ENCODE data around the gene ZKSCAN1.
"Not testable (repeated sequence)": the region's sequence is repeated elsewhere in the genome, so short reads cannot be mapped to it uniquely, and the experiment has no call there.

ZKSCAN1 gene

GRCh38 chr7:100003711-100004661, 11.4 kb upstream of the ZKSCAN1 start:
- no peak for DNase-seq

- no peak for DNase-seq
Observed at GRCh38 chr7:100007887-100008286, 7.5 kb upstream of the ZKSCAN1 start.

DNA sequence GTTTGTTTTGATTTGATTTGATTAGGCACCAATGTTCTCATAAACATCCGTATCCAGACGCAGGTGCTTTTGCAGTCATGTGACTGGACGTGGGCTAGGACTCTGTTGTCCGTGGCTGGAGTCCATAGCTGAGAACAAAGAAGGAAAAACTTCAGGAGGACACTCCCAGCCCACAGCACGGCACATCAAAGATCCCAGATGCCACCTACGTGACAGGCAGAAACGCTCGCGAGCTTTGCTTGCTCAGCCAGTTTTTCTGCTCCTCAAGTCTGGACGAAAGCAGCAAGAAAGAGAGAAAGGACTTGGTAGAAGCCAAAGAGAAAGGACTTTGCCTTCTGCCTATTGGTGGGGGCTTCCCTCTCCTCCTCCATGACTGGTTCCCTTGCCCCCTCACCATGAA, 6.9 kb upstream of the ZKSCAN1 start:
- no peak for DNase-seq

DNA sequence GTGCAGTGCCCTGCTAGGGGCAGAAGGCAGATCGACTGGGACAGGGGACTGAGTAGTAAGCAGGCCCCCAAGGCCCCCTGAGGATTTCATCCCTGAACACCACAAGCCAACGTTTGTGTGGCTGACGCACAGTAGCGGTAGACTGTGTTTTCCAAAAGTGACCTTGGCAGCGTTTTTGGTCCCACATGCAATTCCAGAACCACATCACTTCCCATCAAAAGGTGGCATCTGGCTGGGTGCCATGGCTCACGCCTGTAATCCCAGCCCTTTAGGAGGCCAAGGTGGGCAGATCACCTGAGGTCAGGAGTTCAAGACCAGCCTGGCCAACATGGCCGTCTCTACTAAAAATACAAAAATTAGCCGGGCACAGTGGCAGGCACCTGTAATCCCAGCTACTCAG, 5.4 kb upstream of the ZKSCAN1 start:
- not testable (repeated sequence) for DNase-seq

DNA sequence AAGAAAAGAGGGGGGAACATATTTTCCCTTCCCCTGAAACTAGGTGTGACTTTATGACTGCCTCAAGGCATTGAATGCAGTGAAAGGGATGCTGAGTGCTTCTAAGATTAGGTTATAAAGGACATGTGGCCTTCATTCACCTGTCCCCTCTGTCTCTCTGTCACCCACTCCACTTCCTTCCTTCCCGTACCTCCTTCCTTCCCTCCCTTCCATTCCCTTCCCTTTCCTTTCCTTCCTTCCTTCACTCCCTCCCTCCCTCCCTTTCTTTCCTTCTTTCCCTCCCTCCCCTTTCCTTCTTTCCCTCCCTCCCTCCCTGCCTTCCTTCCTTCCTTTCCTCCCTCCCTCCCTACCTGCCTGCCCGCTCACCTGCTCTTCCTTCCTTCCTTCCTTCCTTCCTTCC, 4.5 kb upstream of the ZKSCAN1 start:
- no peak for DNase-seq

GRCh38 chr7:100011516-100011915, 3.9 kb upstream of the ZKSCAN1 start:
- DNase-seq = no peak

DNA sequence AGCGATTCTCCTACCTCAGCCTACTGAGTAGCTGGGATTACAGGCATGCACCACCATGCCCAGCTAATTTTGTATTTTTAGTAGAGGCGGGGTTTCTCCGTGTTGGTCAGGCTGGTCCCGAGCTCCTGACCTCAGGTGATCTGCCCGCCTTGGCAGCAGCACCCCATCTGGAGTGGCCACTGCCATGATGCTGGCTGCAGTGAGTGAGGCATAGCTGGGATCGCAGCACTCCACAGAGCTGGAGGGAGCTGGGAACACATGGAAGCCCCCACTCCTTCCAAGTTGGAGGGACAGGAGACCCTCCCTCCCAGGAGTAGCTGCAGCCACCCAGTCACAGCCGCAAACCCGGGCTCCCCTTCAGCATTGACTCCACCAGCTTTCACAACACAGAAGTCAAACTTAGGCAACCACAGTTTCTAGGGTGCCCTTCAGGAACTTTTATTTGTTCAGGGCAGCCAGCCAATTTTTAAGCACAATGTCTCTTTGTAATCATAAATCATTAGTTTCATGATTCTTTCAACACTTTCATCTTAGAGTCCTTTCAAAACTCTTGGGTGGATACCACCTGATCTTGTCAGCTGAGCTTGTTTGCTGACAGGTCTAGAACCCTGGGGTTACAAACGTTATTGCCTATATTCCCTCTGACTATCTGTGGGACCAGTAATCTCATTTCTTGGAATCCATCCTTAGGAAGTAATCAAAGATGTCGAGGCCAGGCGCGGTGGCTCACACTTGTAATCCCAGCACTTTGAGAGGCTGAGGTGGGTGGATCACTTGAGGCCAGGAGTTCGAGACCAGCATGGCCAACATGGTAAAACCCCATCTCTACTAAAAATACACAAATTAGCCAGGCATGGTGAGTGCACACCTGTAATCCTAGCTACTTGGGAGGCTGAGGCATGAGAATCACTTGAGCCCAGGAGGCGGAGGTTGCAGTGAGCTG, 2.7 kb upstream of the ZKSCAN1 start:
- not testable (repeated sequence) for DNase-seq

- DNase-seq = no peak
Observed at GRCh38 chr7:100013328-100013676, 2.1 kb upstream of the ZKSCAN1 start.

DNA sequence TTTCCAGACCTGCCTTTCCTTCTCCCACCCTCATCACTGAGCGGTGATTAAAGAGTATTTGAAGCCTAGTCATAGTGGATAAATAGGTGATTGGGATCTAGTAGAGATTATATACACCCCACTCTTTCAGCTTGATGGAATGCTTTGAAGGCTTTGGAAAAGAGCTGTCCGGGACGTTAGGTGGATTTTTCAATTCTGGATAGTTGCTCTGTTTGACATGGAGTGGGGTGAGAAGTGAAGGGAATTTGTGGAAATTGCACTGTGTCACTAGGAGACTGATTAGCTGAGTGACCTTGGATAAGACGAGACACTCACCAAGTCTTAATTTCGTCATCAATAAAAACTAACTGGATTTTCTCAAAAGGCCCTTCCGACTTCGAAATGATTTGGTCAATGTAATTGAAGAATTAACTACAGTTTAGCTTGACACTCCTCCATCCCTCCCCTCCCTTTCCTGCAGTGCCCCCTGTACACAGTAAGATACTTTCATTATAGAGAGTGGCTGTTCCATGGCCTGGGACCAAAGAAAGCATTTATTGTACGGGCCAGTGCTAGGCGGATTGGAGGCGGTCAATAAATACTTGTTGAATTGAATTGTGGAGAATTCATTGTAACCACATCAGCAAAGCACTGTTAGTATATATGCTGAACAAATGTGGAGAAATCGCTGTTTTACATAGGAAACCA, 962 bp downstream of the ZKSCAN1 start:
- DNase-seq = peak; percentile 56

- no peak for DNase-seq
Observed at GRCh38 chr7:100017300-100017699, 1.9 kb downstream of the ZKSCAN1 start.

- no peak for DNase-seq
Observed at GRCh38 chr7:100017875-100018274, 2.5 kb downstream of the ZKSCAN1 start.

- no peak for DNase-seq
Observed at GRCh38 chr7:100019908-100020307, 4.5 kb downstream of the ZKSCAN1 start.

DNA sequence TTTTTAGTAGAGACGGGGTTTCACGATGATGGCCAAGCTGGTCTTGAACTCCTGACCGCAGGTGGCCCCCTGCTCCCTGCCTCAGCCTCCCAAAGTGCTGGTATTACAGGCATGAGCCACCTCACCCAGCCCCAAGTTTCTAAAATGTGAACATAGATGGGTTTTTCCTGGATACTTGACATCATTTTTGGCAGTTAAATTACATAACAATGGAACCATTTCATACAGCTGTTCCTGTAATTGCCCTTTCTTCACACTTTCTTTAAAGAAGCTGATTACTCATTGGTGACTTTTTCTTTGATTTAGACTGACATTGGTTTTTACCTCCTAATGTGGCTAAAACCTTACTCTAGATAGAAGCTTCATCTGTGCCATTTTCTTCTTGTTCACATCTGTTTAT, 5.9 kb downstream of the ZKSCAN1 start:
- no peak for DNase-seq

DNA sequence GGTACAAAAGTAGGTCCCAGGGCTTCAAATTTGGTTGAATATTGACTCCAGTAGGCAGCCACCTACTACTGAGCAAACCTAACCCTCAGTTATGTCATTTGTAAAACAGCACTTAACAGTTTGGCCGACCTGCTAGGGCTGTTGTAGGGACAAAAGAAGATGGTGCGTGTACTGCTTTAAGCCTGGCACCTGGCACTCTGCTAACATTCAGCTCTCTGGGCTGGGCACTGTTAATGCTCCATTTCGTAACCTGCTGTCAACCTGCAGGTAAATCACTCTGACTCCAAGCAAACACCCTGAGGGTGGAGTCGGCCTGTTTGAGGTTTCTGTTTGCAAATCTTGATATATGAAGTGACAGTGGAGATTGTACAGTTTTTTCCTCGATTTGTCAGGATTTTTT, 7.2 kb downstream of the ZKSCAN1 start:
- no peak for DNase-seq

DNA sequence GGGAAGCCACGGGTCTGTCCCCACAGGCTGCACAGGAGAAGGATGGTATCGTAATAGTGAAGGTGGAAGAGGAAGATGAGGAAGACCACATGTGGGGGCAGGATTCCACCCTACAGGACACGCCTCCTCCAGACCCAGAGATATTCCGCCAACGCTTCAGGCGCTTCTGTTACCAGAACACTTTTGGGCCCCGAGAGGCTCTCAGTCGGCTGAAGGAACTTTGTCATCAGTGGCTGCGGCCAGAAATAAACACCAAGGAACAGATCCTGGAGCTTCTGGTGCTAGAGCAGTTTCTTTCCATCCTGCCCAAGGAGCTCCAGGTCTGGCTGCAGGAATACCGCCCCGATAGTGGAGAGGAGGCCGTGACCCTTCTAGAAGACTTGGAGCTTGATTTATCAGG, 8.1 kb downstream of the ZKSCAN1 start:
- DNase-seq = no peak

DNA sequence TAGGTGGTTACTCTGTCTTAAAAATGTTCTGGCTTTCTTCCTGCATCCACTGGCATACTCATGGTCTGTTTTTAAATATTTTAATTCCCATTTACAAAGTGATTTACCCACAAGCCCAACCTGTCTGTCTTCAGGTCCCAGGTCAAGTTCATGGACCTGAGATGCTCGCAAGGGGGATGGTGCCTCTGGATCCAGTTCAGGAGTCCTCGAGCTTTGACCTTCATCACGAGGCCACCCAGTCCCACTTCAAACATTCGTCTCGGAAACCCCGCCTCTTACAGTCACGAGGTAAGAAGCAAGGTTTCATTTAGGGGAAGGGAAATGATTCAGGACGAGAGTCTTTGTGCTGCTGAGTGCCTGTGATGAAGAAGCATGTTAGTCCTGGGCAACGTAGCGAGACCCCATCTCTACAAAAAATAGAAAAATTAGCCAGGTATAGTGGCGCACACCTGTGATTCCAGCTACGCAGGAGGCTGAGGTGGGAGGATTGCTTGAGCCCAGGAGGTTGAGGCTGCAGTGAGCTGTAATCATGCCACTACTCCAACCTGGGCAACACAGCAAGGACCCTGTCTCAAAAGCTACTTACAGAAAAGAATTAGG, 8.7 kb downstream of the ZKSCAN1 start:
- no peak for DNase-seq

- DNase-seq = no peak
Observed at GRCh38 chr7:100027197-100027596, 11.8 kb downstream of the ZKSCAN1 start.

- no peak for DNase-seq
Observed at GRCh38 chr7:100029596-100029995, 14.2 kb downstream of the ZKSCAN1 start.

GRCh38 chr7:100033526-100033925, 18.1 kb downstream of the ZKSCAN1 start:
- no peak for DNase-seq

GRCh38 chr7:100034871-100035510, 19.6 kb downstream of the ZKSCAN1 start:
- no peak for DNase-seq

GRCh38 chr7:100035876-100036275, 20.5 kb downstream of the ZKSCAN1 start:
- DNase-seq = no peak

DNA sequence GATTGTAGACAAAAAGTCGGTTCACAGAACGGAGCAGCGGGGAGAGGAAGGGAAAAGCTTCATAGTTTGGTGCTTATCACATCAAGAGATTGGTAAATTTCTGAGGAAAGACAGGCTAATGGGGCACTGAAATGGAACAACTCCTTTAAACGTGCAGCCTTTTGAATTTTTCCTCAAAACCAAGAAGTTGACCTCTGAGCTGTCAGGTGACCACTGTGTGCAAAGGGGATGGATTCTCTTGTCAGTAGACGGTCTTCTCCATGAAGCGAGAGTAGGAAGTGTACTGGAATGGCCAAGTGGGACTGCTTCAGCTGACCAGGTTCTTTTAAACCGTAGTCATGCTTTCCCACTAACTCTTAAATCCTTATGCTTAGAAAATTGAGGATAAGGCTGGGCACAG, 22.9 kb downstream of the ZKSCAN1 start:
- DNase-seq = no peak

Data from eye (tissue), 1 donor.